SIG-M5 treated with dmso at 0.1 percent for 504 hours (cell line): ENCODE results near the gene MYL1.

Source experiments
- DNase-seq: peaks from one replicate; lab custom pipeline; 2025; ENCODE audit not compliant: unreplicated experiment; lab: John Stamatoyannopoulos, UW

Gene MYL1

GRCh38 chr2:210315015-210315788, at the start of gene MYL1:
Gene MYL1, minus strand, starts transcription at chr2:210315174. Its CDS starts 132 bp downstream, at chr2:210315042.
- no peak for DNase-seq

- no peak for DNase-seq
These were observed 48.9 kb upstream of the MYL1 start for GRCh38 chr2:210363876-210364275.

DNA sequence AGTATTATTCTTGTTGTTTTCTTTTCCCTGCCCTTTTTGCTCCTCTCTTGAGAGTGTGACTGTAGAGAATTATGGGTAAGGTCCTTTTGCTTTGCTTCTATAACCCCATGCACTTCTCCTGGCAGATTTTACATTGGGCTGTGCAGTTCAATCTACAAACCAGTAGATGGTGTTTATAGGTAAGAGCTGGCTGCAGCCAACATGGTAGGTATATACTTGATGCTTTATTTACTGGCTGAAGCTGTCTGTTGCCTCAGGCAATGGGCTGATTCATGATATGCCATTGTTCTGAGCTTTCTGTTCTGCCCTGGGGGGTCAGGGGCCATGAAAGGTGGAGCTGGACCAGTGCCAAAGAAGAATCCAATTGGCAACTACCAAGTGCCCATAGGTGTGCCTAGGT, 48.3 kb upstream of the MYL1 start:
- peak; percentile 35 for DNase-seq

DNA sequence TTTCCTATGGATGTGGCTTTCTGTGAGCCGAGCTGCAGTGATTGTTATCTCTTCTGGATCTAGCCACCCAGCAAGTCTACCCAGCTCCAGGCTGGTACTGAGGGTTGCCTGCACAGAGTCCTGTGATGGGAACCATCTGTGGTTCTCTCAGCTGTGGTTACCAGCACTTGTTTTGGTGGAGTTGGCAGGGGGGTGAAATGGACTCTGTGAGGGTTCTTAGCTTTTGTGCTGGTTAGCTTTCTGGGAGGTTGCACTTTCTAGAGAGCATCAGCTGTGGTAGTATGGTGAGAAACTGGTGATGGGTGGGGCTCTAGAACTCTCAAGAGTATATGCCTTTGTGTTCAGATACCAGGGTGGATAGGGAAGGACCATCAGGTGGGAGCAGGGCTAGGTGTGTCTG, 45.4 kb upstream of the MYL1 start:
- DNase-seq, result no peak

- DNase-seq, result no peak
These were observed 42.0 kb upstream of the MYL1 start for GRCh38 chr2:210356944-210357343.

DNA sequence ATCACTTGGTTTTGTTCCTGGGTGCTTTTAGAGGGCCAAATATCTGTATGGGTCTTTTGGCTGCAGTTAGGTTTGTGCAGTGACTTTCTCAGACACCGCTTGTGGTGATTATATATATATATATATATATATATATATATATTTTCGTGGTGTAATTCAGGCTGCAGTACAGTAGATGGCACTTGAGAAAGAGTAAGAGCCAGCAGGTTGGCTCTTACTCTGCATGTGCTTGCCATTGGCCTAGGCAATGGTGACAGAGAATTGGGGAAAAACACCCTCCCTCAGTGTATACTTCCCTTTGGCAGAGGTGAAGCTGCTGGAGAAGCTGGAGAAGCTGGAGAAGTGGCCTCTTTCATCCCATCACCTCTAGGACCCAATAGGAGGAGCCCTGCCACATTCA, 22.2 kb upstream of the MYL1 start:
- DNase-seq, result peak; percentile 15

DNA sequence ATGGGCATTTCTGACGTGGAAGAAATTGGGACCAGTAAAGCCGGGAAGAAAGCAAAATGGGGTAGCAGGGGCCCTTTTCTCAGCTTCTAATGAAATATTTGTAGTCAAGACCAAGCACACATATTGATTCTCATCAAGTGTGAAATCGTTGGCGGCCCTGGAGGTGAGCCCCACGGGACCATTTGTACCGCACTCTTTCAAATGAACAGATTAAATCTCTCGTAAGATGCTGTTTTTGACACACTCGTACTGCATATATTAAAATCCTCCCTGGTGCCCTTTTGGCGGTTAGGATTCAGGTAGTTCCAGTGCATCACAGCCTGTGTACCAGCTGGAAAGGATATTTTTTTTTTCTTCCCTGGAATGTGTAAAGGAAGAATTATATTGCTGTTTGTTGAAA, 9.9 kb upstream of the MYL1 start:
- no peak for DNase-seq

GRCh38 chr2:210324458-210324857, 9.5 kb upstream of the MYL1 start:
- no peak for DNase-seq

DNA sequence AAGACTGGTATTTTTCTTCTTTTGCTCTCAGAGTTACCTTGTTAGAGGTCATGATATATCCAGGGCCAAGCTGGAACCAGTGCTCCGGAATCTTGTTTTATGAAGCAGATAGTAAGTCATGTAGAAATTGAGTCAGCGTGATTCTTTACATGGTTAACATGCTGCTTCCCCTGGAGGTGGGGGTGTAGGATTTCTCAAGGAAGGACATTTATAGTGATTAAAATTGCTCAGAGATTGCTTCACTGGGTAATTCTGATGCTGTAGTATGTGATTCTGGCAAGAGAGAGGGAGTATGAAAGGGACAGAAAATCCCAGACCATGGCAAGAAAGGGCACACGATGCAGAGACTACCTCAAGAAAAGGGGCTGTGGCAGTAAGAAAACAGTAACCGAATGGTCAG, 8.0 kb upstream of the MYL1 start:
- no peak for DNase-seq

- DNase-seq, result no peak
These were observed 3.9 kb upstream of the MYL1 start for GRCh38 chr2:210318891-210319290.

GRCh38 chr2:210318486-210318885, 3.5 kb upstream of the MYL1 start:
- no peak for DNase-seq

DNA sequence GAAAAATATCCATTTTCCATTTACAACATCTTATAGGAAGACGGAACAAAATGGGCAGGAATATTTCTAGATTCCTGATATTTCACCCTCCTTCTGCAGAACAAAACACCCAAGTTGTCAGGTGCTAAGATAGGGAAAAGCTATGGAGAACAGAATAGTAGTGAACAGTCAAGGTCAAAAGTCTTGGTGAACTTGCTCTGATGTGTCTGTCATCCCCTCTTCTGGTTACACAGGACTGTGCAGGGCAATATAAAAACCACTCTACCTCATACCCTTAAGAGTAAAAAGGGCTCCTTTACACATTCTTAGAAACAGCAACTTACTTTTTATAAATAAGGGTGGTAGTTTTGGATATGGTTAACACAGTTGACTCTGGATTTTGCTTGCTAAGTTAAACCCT, 4.4 kb downstream of the MYL1 start:
- DNase-seq, result no peak

- DNase-seq, result no peak
These were observed 5.3 kb downstream of the MYL1 start for GRCh38 chr2:210309548-210310233.

DNA sequence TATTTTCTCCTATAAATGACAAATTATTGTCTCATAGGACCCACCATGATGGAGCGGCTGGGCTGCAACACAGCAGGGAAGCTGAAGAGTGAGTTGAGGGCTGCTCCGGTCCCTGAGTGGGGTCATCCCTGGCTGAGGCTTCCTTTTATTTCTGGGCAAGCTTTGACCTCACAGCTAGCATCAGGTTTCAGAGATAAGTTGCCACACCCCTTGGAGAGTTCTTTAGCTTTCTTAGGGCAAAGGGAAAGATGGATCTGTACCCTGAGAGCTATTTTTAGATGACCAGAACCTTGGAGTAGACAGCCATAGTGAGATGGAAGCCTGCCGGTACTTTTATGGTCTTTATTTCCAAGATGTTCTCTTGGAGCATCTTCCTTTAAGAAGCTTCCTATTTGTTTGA, 11.5 kb downstream of the MYL1 start:
- DNase-seq, result no peak

GRCh38 chr2:210302326-210302725, 12.6 kb downstream of the MYL1 start:
- no peak for DNase-seq

GRCh38 chr2:210299866-210300373, 15.1 kb downstream of the MYL1 start:
- no peak for DNase-seq

- no peak for DNase-seq
These were observed 26.6 kb downstream of the MYL1 start for GRCh38 chr2:210288408-210288807.

GRCh38 chr2:210287301-210287700, 27.7 kb downstream of the MYL1 start:
- no peak for DNase-seq

DNA sequence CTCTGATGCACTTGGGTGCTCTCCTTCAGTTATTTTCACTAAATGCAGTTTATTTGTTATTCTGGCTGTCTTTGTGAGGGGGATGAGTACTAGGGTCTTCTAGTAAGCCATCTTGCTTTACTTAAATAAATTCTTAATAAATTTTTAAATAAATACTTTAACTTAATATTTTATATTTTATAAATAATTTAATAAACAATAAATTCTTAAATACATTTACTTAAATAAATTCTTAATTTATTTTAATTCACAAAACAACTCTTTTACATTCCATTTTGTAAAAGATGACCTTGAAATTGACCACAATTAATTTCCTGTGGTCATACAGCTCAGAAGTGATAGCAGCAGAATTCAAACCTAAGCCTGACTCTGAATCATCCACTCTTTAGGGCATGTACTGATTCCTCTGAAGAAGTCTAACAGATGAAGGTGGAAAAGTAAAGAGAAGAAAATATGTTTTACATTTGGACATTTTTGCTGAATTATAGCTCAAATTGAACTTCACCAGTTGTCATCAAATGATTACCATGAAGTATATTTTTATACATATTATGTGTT, 28.8 kb downstream of the MYL1 start:
- DNase-seq, result no peak

DNA sequence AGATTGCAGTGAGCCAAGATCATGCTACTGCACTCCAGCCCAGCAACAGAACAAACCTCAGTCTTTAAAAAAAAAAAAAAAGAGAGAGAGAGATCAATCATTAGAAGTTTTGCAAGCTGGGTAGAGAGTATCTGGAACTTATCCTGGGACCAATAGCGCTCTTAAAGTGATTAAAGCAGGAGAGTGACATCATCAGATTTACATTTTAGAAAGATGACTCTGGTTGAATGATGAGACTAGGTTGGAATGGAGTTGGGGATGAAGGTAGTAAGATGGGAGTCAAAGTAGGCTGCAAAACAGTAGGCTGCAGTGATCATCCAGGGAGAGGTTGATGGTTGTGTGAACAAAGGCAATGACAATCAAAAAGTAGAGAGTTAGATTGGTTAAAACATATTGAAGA, 37.8 kb downstream of the MYL1 start:
- no peak for DNase-seq

- no peak for DNase-seq
These were observed 43.7 kb downstream of the MYL1 start for GRCh38 chr2:210271300-210271699.

- no peak for DNase-seq
These were observed 45.8 kb downstream of the MYL1 start for GRCh38 chr2:210269148-210269547.
